Activated CD8-positive, alpha-beta memory T cell treated with anti-CD3 and anti-CD28 coated beads, Interleukin-2, amount 50 U/mL, for 4 hours (primary cell): ENCODE data around the gene EDRF1.
"Not testable (repeated sequence)": the region's sequence is repeated elsewhere in the genome, so short reads cannot be mapped to it uniquely, and the experiment has no call there.

ENCODE experiments used
- DNase-seq: peaks from one replicate; pipeline ENCODE4 v3.0.0-alpha.2; 2020

EDRF1 gene, protein sequence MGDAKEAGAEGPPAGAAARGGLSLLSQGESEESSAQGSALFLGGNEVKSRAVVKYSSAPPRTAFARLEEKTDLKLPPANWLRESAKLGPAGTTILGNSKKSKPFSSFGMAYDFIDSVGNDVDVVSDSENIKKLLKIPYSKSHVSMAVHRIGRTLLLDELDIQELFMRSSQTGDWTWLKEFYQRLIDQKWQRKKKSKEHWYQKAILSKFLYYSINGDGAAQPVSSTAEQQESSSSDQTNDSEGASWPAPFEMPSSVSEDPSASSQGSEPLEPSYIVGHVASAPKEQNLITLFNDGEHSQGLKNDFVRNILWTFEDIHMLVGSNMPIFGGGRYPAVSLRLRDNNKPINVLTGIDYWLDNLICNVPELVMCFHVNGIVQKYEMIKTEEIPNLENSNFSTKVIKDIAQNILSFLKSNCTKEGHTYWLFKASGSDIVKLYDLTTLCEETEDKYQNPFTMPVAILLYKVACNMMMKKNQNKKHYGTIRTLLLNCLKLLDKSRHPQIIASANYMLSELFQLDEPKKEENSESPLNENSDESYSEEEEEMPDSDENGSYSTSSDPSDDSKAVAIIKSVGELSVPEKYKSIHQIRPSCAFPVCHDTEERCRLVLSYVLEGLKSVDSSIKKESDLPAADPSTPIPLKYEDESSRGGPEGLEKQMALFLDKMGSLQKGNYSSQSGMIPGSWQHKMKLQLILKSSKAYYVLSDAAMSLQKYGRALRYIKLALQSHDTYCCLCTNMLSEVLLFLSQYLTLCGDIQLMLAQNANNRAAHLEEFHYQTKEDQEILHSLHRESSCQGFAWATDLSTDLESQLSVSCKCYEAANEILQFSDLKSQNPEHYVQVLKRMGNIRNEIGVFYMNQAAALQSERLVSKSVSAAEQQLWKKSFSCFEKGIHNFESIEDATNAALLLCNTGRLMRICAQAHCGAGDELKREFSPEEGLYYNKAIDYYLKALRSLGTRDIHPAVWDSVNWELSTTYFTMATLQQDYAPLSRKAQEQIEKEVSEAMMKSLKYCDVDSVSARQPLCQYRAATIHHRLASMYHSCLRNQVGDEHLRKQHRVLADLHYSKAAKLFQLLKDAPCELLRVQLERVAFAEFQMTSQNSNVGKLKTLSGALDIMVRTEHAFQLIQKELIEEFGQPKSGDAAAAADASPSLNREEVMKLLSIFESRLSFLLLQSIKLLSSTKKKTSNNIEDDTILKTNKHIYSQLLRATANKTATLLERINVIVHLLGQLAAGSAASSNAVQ

DNA sequence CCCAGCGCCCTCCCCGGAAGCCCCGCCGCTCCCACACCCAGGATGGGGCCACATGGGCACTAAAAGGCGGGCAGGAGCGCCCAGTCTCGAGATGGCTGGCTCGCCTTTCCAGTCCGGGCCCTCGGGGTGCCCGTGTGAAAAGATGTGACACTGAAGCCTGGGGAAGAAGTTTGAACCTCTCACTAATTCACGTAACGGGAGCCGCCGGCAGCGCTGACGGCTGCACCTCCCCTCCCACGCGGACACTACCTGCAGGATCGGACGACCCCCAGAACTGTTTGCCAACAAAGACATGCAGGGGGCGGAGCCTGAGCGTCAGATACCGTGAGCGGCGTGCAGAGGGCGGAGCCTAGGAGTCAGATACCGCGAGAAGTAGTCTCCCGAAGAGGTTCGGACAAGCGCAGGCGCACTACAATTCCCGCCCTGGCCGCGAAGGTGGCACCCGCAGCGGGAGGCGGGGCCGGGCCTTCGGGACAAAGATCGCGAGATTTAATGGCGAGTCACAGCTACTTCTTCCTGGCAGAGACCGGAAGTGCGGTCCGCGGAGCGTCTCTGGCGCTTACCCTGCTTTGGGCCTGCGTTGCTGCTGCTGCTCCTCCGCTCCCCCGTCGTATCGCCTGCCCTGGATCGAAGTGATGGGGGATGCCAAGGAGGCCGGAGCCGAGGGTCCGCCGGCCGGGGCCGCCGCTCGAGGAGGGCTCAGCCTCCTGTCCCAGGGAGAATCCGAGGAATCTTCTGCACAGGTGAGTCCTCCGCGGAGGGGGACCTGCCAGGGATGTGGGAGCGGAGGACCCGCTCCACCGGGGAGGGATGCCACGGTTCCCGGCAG, at the start of gene EDRF1:
EDRF1 (plus strand) TSS at position 537 of the 829 bp plus-strand sequence; CDS start at position 636, 99 bp downstream.
- peak; percentile 99 for DNase-seq

DNA sequence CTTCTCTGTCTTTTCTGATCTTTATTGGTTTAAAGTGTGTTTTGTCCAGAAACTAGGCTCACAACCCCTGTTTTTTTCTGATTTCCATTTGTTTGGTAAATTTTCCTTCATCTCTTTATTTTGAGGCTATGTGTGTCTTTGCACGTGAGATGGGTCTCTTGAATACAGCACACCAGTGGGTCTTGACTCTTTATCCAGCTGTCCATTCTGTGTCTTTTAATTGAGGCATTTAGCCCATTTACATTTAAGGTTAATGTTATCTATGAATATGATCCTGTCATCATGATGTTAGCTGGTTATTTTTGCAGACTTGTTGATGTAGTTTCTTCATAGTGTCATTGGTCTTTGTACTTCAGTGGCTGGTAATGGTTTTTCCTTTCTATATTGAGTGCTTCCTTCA, 46.6 kb upstream of the EDRF1 start:
- DNase-seq = no peak

- DNase-seq = no peak
These were observed 40.1 kb upstream of the EDRF1 start for GRCh38 chr10:125679436-125679835.

GRCh38 chr10:125683063-125683462, 36.4 kb upstream of the EDRF1 start, which contains the start of gene TEX36:
Gene TEX36, minus strand, starts transcription at chr10:125683163. Its CDS starts 174 bp downstream, at chr10:125682989.
- no peak for DNase-seq

GRCh38 chr10:125683821-125684220, 35.7 kb upstream of the EDRF1 start:
- DNase-seq = no peak

DNA sequence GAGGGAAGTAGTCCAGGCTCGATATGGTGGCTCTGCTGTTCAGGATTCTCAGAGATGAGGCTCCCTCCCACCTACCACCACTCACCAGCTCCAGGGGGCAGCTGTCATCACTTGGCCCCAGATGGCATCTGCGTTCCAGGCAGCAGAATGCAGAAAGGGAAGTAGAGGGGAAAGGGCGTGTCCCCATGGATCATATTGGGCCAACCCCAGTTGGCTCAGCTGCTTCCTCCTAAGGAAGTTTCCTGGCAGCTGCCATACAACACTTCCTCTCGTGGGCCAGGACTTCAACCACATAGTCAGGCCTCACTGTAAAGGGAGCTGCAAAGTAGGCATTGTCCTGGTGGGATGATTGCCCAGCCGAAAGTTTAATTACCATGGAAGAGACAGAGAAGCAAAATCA, 34.9 kb upstream of the EDRF1 start:
- no peak for DNase-seq

- DNase-seq = no peak
These were observed 31.9 kb upstream of the EDRF1 start for GRCh38 chr10:125687507-125688185.

GRCh38 chr10:125689955-125690569, 29.4 kb upstream of the EDRF1 start:
- DNase-seq = no peak

DNA sequence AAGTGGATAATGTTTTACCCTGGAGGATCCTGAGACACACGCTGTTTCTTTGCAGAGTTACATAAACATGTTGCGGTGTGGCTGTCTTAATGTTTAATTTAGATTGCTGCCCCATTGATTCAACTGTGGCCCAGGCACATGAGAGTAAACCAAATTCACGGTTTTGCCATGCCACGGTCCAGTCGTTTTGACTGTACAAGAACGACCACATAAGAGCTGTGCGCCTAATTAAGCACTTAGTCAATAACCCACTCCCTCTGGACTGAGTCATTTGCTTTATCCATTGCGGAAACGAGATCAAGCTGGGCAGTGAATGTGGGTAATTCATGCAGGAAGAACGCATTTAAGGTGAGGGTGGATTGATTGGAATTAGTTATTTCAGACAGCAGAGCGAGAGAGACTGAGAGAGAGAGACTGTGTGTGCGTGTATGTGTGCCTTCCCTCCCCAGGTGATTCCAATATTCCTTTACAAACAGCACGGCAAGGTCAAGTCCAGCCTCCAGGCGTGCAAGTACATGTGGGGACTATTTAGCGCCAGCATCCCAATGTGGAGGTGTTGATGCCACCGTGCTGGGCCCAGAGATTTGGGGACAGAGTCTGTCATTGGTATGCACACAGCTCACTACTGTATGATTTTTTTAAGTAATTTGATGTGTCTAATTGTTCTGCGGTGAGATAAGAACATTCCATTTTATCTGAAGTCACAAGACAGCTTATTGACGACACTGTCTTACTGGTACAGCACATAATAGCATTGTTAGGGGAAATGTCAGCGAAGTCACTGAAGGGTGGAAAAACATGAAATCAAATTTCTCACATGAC, 28.1 kb upstream of the EDRF1 start:
- DNase-seq = no peak

DNA sequence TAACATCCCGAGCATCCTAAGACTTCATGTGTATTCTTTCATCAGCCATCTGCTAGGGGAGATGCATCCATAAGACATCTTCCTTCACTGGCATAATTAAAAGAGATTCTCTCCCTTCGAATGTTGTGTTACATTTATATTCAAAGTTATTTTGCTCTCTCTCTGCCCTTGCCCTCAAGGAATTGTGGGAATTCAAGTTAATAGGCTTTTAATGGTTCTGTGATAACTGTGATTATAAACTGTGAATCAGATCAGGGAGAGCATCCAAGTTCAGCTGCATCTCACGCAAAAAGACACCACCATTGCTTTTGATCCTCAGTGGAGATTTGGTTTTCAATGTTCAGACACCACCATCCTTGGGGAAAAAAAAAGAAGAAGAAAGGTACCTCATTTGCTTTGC, 27.3 kb upstream of the EDRF1 start:
- no peak for DNase-seq

GRCh38 chr10:125692601-125693523, 26.6 kb upstream of the EDRF1 start:
- no peak for DNase-seq

DNA sequence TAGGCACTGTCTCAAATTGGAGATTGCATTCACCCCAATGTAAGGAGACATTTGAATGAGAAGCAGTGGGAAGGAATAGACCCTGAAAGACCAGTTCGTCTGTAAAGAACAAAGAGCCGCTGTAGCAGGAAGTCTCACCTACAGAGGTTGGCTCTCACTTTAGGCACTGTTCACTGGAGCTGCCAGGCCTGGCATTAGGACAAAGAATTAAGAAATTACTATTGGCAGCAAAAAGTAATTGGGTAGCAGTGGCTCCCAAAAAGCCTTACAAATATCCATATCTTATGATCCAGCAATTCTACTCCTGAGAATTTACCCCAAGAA, 26.0 kb upstream of the EDRF1 start:
- no peak for DNase-seq

GRCh38 chr10:125694883-125695282, 24.6 kb upstream of the EDRF1 start:
- DNase-seq = no peak

DNA sequence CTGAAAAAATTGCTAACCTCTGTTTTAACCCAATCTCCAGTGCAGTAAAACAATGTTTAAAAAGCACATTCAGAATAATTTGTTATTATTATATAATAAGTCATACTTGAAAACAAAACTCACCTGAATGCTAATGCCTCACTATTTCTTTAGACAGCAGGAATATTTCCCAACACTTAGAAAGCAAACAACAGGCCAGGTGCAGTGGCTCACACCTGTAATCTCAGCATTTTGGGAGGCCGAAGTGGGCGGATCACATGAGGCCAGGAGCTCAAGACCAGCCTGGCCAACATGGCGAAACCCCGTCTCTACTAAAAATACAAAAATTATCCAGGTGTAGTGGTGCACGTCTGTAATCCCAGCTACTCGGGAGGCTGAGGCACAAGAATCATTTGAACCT, 22.6 kb upstream of the EDRF1 start:
- DNase-seq = not testable (repeated sequence)

DNA sequence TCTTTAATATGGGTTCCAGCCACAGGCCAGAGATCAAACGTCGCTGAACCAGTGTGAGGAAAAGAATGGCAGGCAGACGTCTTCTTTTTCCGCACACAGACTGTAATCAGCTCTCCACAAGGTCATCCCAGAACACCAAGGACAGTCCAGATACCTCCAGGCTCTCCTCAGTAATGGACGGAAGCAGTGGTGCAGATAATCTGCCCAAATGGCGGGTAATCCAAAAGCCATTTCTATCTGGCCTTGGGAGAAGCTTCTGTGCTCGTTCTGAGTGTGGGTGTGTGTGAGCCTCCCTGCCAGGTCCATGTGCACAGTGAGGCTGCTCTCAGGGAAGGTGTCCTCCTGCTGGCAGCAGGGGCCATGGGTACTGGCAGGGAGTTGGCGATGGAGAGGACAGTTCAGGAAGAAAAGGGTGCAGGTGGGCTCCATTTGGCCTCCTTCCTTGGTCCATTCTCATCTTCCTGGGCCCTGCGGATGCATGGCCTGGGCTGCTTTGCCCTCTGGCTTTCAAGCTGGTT, 21.0 kb upstream of the EDRF1 start:
- DNase-seq = no peak

- DNase-seq = no peak
These were observed 19.9 kb upstream of the EDRF1 start for GRCh38 chr10:125699562-125700143.

DNA sequence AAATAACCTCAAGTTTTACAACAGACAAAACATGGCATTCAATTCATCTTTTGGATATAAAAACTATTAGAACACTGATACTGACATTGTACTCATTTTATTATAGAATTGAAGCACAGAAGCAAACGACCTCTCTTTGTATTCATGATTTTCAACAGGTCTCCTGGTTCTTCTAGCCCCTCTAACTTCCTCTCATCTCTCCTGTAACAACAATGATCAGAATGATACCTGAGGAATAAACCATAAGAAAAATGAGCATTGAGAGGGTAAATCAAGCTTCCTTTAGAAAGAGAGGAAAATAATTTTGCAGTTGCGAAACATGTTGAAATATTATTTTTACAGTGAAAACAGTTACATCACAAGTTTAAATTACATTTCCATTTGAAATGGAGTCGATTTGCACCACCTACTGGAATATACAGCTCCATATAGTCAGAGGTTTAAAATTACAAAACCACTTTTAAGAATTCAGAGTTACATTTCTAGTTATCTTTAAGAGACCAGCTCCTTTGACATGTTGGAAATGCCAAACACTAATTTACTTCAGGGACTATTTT, 19.1 kb upstream of the EDRF1 start:
- no peak for DNase-seq
